ENCODE results near the gene COMT. TPM values are rescaled to one million over a fixed set of nuclear protein-coding genes. Genes with fewer than 3 reads are reported as not detected.
A peak's percentile ranks its signal among the peaks of the same experiment; 100 is the strongest.

The COMT gene
- polyA plus RNA-seq, 1 donor from 2014 or later, result 85.3 TPM

GRCh38 chr22:19991395-19991644 is 49.7 kb downstream of the COMT start:
- Mint-ChIP-seq H3K27ac (peak overlapping the region in 1 of 3 donors; percentile 31), H3K36me3 (no peaks in the 10 kb centered on the region), H3K4me3 (no peak overlapping the region), H3K27me3 (no peaks in the 10 kb centered on the region), H3K9me3 (no peaks in the 10 kb centered on the region), H3K4me1 (peaks cover 0 to 1% (median 0%) of the 10 kb centered on the region in 3 donors)

DNA sequence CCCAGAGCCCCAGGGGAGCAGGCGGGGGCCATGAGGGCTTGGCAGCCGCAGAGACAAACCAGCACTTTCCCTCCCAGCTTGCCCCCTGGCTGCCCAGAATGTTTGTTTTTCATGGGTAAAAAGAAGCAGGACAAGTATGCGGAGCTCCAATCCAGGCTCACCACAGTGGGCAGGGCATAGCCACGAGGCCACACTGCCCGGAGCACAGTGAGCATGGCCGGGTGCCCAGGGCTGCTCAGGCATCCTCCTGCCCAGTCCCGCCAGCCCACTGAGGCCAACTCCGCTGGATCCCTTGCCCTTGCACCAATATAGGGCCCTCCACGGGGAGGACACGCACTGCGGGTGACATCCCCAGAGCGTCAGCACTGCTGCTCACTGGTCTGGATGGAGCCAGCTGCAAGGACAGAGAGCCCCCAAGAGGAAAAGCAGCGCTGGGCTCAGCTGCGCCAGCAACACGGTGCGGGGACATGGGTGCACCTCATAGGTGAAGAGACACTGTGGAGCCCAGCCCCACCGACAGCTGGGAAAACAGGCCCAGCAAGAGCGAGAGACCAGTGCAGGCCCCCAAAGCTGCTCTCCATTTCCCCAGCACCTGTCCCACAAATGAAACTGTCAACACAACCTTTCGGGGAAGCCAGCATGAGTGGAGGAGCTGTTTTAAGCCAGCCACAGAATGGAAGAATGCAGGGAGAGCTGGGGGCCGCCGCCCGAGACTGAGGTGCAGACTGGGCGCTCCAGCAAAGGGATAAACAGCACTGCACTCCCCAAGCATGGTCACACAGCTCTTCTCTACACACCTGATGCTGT is 50.3 kb downstream of the COMT start:
- Mint-ChIP-seq H3K9me3 (no peaks in the 10 kb centered on the region), H3K36me3 (no peaks in the 10 kb centered on the region), H3K4me1 (peaks cover 0 to 1% (median 0%) of the 10 kb centered on the region in 3 donors), H3K4me3 (no peak overlapping the region), H3K27me3 (no peaks in the 10 kb centered on the region), H3K27ac (peak overlapping the region in 1 of 3 donors; percentile 53)

GRCh38 chr22:19992481-19992911 is 50.9 kb downstream of the COMT start:
- H3K27me3 Mint-ChIP-seq, result no peaks in the 10 kb centered on the region
- no peaks in the 10 kb centered on the region for H3K36me3 Mint-ChIP-seq
- H3K27ac Mint-ChIP-seq, result no peak overlapping the region
- H3K9me3 Mint-ChIP-seq, result no peaks in the 10 kb centered on the region
- H3K4me1 Mint-ChIP-seq, result peaks cover 0 to 1% (median 0%) of the 10 kb centered on the region in 3 donors
- no peak overlapping the region for H3K4me3 Mint-ChIP-seq

DNA sequence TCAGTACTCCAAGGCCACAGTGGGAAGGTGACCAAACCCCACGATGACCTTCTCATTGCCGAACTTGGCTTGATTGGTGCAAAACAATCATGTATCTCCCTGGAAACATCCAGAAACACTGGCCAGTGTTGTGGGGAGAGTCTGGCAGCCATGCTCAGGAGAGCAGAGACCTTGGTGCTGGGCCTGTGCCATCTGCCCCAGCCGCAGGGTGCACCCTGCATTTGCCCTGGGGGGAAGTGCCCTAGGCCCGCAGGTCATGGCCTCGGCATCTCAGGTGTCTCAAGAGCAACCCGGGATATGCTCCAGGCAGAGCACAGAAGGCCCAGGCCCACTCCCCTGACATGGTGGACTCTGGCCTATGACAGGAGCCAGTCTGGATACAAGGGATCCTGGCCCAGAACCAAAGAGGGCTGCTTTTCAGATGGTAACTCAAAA is 51.4 kb downstream of the COMT start:
- no peaks in the 10 kb centered on the region for H3K36me3 Mint-ChIP-seq
- H3K4me1 Mint-ChIP-seq, result peaks cover 0 to 1% (median 0%) of the 10 kb centered on the region in 3 donors
- no peaks in the 10 kb centered on the region for H3K27me3 Mint-ChIP-seq
- H3K9me3 Mint-ChIP-seq, result no peaks in the 10 kb centered on the region
- H3K4me3 Mint-ChIP-seq, result no peak overlapping the region
- H3K27ac Mint-ChIP-seq, result no peak overlapping the region

- H3K4me3 Mint-ChIP-seq, result no peak overlapping the region
- H3K9me3 Mint-ChIP-seq, result no peaks in the 10 kb centered on the region
- no peaks in the 10 kb centered on the region for H3K36me3 Mint-ChIP-seq
- no peak overlapping the region for H3K27ac Mint-ChIP-seq
- no peaks in the 10 kb centered on the region for H3K27me3 Mint-ChIP-seq
- H3K4me1 Mint-ChIP-seq, result peaks cover 0 to 1% (median 0%) of the 10 kb centered on the region in 3 donors
Observed at GRCh38 chr22:19993926-19994325, 52.4 kb downstream of the COMT start.

- Mint-ChIP-seq H3K27me3 (no peaks in the 10 kb centered on the region), H3K4me1 (peaks cover 0 to 1% (median 0%) of the 10 kb centered on the region in 3 donors), H3K36me3 (no peaks in the 10 kb centered on the region), H3K27ac (no peak overlapping the region), H3K4me3 (no peak overlapping the region), H3K9me3 (no peaks in the 10 kb centered on the region)
Observed at GRCh38 chr22:19994851-19995610, 53.5 kb downstream of the COMT start.

DNA sequence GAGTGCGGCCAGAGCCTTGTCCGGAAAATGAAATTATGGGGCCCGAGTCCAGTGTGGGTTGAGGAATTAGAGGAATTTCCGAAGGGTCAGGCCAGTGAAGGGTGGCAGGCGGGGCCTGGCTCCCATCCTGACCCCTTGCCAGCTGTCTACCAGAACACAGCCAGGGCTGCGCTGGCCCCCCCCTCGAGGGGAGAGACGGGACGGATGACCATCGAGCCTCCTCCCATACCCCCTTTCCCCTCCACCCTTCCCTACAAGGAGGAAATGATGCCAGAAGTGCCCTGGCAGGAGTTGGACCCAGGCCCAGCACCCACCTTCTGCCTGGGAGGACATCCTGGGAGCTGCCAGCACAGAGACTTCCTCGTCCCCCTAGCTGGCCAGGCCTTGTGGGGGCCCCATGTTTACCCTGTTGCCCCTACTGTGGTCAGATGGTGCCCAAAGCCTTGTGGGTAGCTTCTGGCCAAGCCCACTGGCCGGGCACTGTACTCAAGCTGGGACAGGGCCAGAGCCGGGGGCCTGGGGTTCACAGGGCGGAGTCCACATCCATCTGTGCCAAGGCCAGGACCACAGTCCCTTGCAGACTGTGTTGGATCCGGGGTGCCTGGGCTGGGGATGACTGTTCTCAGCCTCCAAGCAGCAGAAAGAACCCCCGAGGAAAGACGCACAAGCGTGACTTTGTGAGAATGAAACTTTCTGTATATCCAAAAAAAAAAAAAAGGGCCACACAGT is 54.2 kb downstream of the COMT start:
- Mint-ChIP-seq H3K27me3 (no peaks in the 10 kb centered on the region), H3K4me3 (no peak overlapping the region), H3K27ac (no peak overlapping the region), H3K4me1 (peaks cover 0 to 1% (median 0%) of the 10 kb centered on the region in 3 donors), H3K9me3 (no peaks in the 10 kb centered on the region), H3K36me3 (no peaks in the 10 kb centered on the region)

GRCh38 chr22:19996694-19997384 is 55.3 kb downstream of the COMT start:
- Mint-ChIP-seq H3K36me3 (no peaks in the 10 kb centered on the region), H3K4me3 (no peak overlapping the region), H3K9me3 (peaks cover 0 to 2% (median 0%) of the 10 kb centered on the region in 3 donors), H3K4me1 (peaks cover 0 to 1% (median 0%) of the 10 kb centered on the region in 3 donors), H3K27me3 (no peaks in the 10 kb centered on the region), H3K27ac (no peak overlapping the region)

- no peaks in the 10 kb centered on the region for H3K36me3 Mint-ChIP-seq
- H3K4me3 Mint-ChIP-seq, result no peak overlapping the region
- H3K4me1 Mint-ChIP-seq, result peaks cover 0 to 1% (median 0%) of the 10 kb centered on the region in 3 donors
- H3K27me3 Mint-ChIP-seq, result no peaks in the 10 kb centered on the region
- H3K9me3 Mint-ChIP-seq, result peaks cover 0 to 5% (median 0%) of the 10 kb centered on the region in 3 donors
- no peak overlapping the region for H3K27ac Mint-ChIP-seq
Observed at GRCh38 chr22:19997561-19998231, 56.1 kb downstream of the COMT start.

DNA sequence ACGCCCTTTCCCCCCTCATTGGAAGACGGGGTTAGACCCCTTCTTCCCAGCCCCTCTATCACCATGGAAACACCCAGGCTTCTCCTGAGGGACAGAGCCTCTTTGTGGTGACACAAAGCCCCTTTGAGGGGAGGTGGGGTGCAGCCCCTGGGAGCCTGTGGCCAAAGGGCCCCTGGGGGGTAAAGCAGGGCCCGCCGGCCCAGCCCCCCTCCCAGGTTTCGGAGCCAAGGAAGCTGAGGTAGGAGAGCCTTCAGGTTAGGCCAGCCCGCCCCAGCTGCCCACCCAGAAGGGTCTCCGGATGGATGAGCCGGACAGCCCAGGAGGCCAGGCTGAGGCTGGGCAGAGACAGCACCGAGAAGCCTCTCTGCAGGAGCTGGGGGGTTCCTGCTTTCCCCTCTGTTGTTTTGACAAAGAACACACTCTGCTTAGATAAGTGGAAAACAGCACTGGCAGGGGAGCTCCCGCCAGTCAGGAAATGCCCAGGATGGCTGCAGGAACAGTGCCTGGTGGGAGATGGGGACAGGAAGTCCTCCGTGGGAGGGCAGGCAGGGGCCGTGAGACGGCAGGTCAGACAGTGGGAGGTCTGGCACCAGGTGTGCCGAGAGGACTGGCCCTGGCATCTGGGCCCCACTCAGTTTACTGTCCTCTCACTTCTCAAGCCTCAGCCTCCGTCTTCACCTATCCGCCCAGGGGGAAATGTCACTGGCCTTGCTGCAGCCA is 56.8 kb downstream of the COMT start:
- no peak overlapping the region for H3K27ac Mint-ChIP-seq
- no peaks in the 10 kb centered on the region for H3K27me3 Mint-ChIP-seq
- no peaks in the 10 kb centered on the region for H3K36me3 Mint-ChIP-seq
- H3K9me3 Mint-ChIP-seq, result peaks cover 4 to 6% (median 5%) of the 10 kb centered on the region in 3 donors
- H3K4me3 Mint-ChIP-seq, result no peak overlapping the region
- peaks cover 0 to 1% (median 0%) of the 10 kb centered on the region in 3 donors for H3K4me1 Mint-ChIP-seq

- no peaks in the 10 kb centered on the region for H3K36me3 Mint-ChIP-seq
- no peaks in the 10 kb centered on the region for H3K4me1 Mint-ChIP-seq
- peaks cover 7 to 12% (median 10%) of the 10 kb centered on the region in 3 donors for H3K9me3 Mint-ChIP-seq
- H3K27ac Mint-ChIP-seq, result no peak overlapping the region
- no peaks in the 10 kb centered on the region for H3K27me3 Mint-ChIP-seq
- H3K4me3 Mint-ChIP-seq, result no peak overlapping the region
Observed at GRCh38 chr22:19998991-19999820, 57.6 kb downstream of the COMT start.

- Mint-ChIP-seq H3K4me1 (no peaks in the 10 kb centered on the region), H3K4me3 (no peak overlapping the region), H3K27me3 (no peaks in the 10 kb centered on the region), H3K9me3 (peaks cover 7 to 16% (median 10%) of the 10 kb centered on the region in 3 donors), H3K27ac (no peak overlapping the region), H3K36me3 (no peaks in the 10 kb centered on the region)
Observed at GRCh38 chr22:20000246-20001081, 58.9 kb downstream of the COMT start.

Data from IgD-negative memory B cell (primary cell).